ENCODE measurements around the gene MAPK1IP1L.

MAPK1IP1L gene

DNA sequence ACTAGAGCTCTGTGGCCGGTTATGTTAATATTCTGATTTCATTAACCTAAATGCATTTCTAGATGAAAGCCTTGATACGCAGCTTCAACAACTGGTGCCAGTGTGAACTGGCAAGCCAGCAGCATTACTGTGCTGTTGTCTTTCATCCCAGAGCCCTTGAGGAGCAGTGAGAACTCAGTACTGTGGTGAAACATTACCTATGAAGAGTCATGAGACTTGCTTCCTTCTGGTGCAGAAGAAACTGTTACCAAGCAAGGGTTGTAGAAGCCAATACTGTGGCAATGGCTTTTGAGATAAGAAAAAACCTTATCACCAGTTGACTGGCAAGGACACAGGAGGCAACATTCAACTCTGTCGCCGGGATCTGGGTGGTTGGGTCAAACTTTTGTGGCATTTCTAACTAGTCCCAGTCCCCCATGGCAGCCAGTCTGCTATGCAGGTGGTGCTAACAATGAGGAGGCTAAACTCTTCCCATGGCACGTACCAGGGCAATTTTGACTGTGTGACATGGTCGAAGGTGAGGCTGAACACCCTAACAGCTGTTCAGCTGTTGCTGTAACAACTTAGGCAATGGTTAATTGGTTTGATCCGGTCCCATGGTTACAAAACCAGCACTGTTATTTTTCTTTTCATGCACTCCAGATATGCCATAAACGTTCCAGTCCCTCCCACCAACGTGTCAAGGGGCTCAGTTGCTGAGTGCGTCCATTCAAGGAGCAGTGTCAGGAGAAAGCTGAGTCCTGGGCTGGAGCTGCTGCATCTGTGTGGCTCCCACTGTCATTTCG lies 65.0 kb downstream of the MAPK1IP1L start:
- no peak overlapping the region for H3K9ac ChIP-seq (ENCODE audit: low read length)
- no peak for DNase-seq
- no peaks in the 10 kb centered on the region for H3K9me2 ChIP-seq (replicated peaks; ENCODE audit: insufficient read depth, low read length)
- H3F3A ChIP-seq (ENCODE audit: insufficient read depth, low read length): no peaks in the 10 kb centered on the region
- no peaks in the 10 kb centered on the region for H3K9me3 ChIP-seq (replicated peaks; ENCODE audit: insufficient read depth, low read length)
- H3K4me3 ChIP-seq (ENCODE audit: low read length): no peak overlapping the region
- no peaks in the 10 kb centered on the region for H4K20me1 ChIP-seq (ENCODE audit: insufficient read depth, low read length)
- no peak overlapping the region for H3K4me2 ChIP-seq (ENCODE audit: low read depth, low read length)
- no peaks in the 10 kb centered on the region for H3K4me1 ChIP-seq (ENCODE audit: low read length)
- H3K27ac ChIP-seq (ENCODE audit: low read length): no peak overlapping the region
- H3K36me3 ChIP-seq (replicated peaks; ENCODE audit: insufficient read depth, low read length): no peaks in the 10 kb centered on the region
- no peaks in the 10 kb centered on the region for H3K27me3 ChIP-seq (replicated peaks; ENCODE audit: insufficient read depth, low read length)
- H2AFZ ChIP-seq (ENCODE audit: low read length): no peak overlapping the region
- no peaks in the 10 kb centered on the region for H3K79me2 ChIP-seq (ENCODE audit: low read length)
- TF ChIP-seq, protein P1, sequence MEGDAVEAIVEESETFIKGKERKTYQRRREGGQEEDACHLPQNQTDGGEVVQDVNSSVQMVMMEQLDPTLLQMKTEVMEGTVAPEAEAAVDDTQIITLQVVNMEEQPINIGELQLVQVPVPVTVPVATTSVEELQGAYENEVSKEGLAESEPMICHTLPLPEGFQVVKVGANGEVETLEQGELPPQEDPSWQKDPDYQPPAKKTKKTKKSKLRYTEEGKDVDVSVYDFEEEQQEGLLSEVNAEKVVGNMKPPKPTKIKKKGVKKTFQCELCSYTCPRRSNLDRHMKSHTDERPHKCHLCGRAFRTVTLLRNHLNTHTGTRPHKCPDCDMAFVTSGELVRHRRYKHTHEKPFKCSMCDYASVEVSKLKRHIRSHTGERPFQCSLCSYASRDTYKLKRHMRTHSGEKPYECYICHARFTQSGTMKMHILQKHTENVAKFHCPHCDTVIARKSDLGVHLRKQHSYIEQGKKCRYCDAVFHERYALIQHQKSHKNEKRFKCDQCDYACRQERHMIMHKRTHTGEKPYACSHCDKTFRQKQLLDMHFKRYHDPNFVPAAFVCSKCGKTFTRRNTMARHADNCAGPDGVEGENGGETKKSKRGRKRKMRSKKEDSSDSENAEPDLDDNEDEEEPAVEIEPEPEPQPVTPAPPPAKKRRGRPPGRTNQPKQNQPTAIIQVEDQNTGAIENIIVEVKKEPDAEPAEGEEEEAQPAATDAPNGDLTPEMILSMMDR (IDR thresholded peaks at IDR 0.05; ENCODE audit: low read length): no peak
- TF ChIP-seq EZH2phosphoT487 (IDR thresholded peaks at IDR 0.05; ENCODE audit: low read length) (no peak), EZH2 (optimal IDR thresholded peaks at IDR 0.05; ENCODE audit: low read depth, low read length) (no peak)

- Histone ChIP-seq H3K27me3 (replicated peaks; ENCODE audit: insufficient read depth, low read length) (no peaks in the 10 kb centered on the region), H3K36me3 (replicated peaks; ENCODE audit: insufficient read depth, low read length) (no peaks in the 10 kb centered on the region), H3K4me2 (ENCODE audit: low read depth, low read length) (no peak overlapping the region), H3K79me2 (ENCODE audit: low read length) (no peaks in the 10 kb centered on the region), H3K4me3 (ENCODE audit: low read length) (no peak overlapping the region), H3K9ac (ENCODE audit: low read length) (no peak overlapping the region), H3K9me3 (replicated peaks; ENCODE audit: insufficient read depth, low read length) (no peaks in the 10 kb centered on the region), H3K27ac (ENCODE audit: low read length) (no peak overlapping the region), H3K4me1 (ENCODE audit: low read length) (no peaks in the 10 kb centered on the region), H4K20me1 (ENCODE audit: insufficient read depth, low read length) (no peaks in the 10 kb centered on the region), H3K9me2 (replicated peaks; ENCODE audit: insufficient read depth, low read length) (no peaks in the 10 kb centered on the region), H2AFZ (ENCODE audit: low read length) (no peak overlapping the region), H3F3A (ENCODE audit: insufficient read depth, low read length) (no peaks in the 10 kb centered on the region)
- no peak for DNase-seq
- no peak for TF ChIP-seq EZH2 (optimal IDR thresholded peaks at IDR 0.05; ENCODE audit: low read depth, low read length)
- TF ChIP-seq, protein P1 (IDR thresholded peaks at IDR 0.05; ENCODE audit: low read length): no peak
- no peak for TF ChIP-seq EZH2phosphoT487 (IDR thresholded peaks at IDR 0.05; ENCODE audit: low read length)
Observed at GRCh38 chr14:55117803-55118441, 66.5 kb downstream of the MAPK1IP1L start.

- no peaks in the 10 kb centered on the region for H3K27me3 ChIP-seq (replicated peaks; ENCODE audit: insufficient read depth, low read length)
- no peaks in the 10 kb centered on the region for H3F3A ChIP-seq (ENCODE audit: insufficient read depth, low read length)
- DNase-seq: no peak
- H3K79me2 ChIP-seq (ENCODE audit: low read length): no peaks in the 10 kb centered on the region
- H2AFZ ChIP-seq (ENCODE audit: low read length): no peak overlapping the region
- no peak overlapping the region for H3K9ac ChIP-seq (ENCODE audit: low read length)
- H3K4me3 ChIP-seq (ENCODE audit: low read length): no peak overlapping the region
- H4K20me1 ChIP-seq (ENCODE audit: insufficient read depth, low read length): no peaks in the 10 kb centered on the region
- no peaks in the 10 kb centered on the region for H3K36me3 ChIP-seq (replicated peaks; ENCODE audit: insufficient read depth, low read length)
- no peaks in the 10 kb centered on the region for H3K4me1 ChIP-seq (ENCODE audit: low read length)
- no peak overlapping the region for H3K4me2 ChIP-seq (ENCODE audit: low read depth, low read length)
- H3K9me3 ChIP-seq (replicated peaks; ENCODE audit: insufficient read depth, low read length): no peaks in the 10 kb centered on the region
- H3K9me2 ChIP-seq (replicated peaks; ENCODE audit: insufficient read depth, low read length): no peaks in the 10 kb centered on the region
- TF ChIP-seq, protein P1 (IDR thresholded peaks at IDR 0.05; ENCODE audit: low read length): no peak
- no peak for TF ChIP-seq EZH2phosphoT487 (IDR thresholded peaks at IDR 0.05; ENCODE audit: low read length)
- TF ChIP-seq EZH2 (optimal IDR thresholded peaks at IDR 0.05; ENCODE audit: low read depth, low read length): no peak
- no peak overlapping the region for H3K27ac ChIP-seq (ENCODE audit: low read length)
Observed at GRCh38 chr14:55118761-55119160, 67.3 kb downstream of the MAPK1IP1L start.

Data from MM.1S (cell line).